KG1 (cell line): ENCODE results near the gene NPTX1.
"Not testable (repeated sequence)": the region's sequence is repeated elsewhere in the genome, so short reads cannot be mapped to it uniquely, and the experiment has no call there.

Experiments used
- DNase-seq: peaks from one replicate; lab custom pipeline; 2025; lab: John Stamatoyannopoulos, UW

The NPTX1 gene, protein sequence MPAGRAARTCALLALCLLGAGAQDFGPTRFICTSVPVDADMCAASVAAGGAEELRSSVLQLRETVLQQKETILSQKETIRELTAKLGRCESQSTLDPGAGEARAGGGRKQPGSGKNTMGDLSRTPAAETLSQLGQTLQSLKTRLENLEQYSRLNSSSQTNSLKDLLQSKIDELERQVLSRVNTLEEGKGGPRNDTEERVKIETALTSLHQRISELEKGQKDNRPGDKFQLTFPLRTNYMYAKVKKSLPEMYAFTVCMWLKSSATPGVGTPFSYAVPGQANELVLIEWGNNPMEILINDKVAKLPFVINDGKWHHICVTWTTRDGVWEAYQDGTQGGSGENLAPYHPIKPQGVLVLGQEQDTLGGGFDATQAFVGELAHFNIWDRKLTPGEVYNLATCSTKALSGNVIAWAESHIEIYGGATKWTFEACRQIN

GRCh38 chr17:80475910-80476876, at the start of gene NPTX1:
Gene NPTX1 (minus strand): TSS chr17:80476607. CDS start chr17:80476446, 161 bp downstream.
- DNase-seq = peak; percentile 23

- no peak for DNase-seq
These were observed 47.7 kb upstream of the NPTX1 start for GRCh38 chr17:80523956-80524712.

- no peak for DNase-seq
These were observed 46.8 kb upstream of the NPTX1 start for GRCh38 chr17:80523054-80523744.

DNA sequence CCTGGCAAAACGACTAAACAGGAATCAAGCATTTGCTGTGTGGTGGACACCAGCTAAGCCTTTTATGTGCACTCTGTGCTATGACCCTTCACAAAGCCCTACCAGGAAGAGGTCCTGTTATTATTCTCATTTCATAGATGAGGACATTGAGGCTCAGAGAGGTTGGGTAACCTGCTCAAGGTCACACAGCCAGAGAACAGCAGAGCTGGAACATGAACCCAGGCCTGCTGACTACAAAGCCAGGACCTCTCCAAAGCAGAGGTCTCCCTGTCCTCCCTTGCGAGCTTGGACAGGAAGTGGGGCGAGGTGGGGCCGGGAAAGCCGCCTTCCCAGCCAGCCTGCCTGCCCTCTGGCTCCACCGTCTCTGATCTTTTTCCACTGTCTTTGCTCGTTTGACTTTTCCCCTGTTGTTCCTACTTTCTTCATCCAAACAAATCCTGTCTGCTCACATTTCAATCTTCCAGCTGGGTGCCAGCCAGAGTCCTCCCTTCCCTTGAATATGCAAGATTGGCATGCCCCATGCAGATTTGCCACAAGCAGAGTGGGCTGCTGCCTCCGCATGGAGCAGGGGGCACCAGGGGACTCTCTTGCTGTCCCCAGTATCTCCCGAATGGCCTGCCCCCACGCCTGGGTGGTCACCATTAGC, 44.5 kb upstream of the NPTX1 start:
- DNase-seq = no peak

DNA sequence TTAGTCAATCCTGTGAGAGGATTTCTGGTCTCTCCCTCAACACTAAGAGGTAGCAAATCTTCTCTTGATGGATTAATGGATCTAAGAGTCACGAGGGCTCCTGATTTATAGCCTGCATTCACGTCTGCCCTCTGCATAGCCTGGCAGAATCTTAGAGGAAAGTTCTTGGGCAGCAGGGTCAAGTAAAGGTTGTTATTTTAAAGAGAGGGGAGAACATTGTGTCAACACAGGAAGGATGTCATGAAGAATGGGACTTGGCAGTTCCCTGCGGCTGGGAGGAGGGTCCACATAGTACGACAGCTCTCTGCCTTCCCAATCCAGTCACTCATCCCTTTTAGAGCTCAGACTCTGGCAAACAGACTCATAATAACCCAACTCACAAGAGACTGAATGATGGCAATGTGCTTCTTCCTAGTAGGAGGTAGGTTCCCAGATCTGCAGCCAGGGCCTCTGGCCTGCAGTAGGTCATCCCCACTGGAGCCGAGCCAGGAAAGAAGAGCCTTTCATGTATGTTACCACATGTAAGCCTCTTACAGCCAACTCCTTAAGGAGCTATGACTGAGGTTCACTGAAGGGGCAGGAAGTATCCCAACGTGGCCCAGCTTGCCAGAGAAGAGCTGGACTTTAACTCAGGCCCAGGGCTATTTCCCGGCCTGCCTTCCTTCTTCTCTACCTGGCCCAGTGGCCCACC, 42.8 kb upstream of the NPTX1 start:
- no peak for DNase-seq

- DNase-seq = no peak
These were observed 42.0 kb upstream of the NPTX1 start for GRCh38 chr17:80518392-80518791.

DNA sequence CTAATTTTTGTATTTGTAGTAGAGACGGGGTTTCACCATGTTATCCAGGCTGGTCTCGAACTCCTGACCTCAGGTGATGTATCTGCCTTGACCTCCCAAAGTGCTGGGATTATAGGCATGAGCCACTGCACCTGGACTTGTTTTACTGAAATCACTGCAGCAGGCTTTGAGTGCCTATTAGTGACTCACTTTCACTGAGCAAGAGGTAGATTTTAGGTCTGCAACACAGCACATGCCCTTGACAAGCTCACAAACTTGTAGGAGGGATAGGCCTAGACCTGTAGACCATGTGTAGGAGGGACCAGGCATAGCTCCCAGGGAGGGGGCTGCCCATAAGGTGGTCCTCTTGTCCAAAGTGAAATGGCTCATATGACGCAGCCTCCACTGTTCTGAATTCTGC, 41.2 kb upstream of the NPTX1 start:
- DNase-seq = no peak

DNA sequence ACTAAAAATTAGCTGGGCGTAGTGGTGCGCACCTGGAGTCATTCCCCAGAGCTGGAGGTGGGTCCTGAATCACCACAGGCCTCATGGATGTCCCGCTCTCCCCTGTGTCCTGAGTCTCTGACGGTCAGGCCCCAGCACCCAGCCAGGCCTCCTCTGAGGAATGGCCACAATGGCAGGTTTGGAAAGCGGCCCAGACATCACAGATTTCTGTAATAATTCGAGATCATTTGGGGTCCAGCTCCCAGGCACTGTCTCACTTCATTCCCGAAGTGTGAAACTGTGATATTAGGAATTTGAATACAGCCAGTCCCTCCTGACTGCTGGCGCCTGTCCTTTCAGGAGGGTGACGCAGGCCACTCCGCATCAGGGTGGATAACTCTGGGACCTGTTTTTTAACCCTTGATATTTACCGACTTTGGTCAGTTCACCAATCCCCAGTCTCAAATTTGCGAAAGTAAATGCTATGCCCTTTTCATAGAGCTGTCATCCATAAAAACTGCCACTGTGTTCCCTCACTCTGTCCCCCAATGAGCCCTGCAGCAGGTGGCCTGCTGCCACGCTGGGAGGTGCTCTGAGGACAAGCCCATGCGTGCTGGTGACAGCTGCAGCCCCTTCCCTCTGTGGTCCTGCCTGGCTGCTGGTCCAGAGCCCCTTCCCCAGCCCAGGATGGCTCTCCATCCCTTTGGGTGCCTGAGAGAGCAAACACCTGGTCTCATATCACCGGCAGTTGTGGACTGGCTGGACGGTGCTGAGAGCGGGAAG, 39.9 kb upstream of the NPTX1 start:
- DNase-seq = no peak

- DNase-seq = no peak
These were observed 37.5 kb upstream of the NPTX1 start for GRCh38 chr17:80513892-80514291.

- no peak for DNase-seq
These were observed 36.8 kb upstream of the NPTX1 start for GRCh38 chr17:80513201-80513600.

DNA sequence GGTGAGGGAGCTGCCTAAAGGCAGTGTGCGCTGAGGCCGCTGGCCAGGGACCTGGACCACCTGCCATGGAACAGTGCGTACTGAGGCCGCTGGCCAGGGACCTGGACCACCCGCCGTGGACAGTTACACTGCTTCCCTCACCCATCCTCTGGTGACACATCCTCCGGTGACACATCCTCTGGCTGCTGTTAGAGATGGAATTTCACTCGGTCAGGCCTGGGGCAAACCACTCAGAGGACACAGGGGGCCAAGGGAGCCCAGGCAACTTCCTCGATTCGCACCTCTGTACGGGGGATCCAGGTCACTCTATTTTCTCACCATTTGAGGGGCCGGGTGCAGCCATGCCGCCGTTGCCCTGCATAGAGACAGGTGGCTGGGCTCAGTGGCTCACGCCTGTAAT, 35.8 kb upstream of the NPTX1 start:
- DNase-seq = no peak

- no peak for DNase-seq
These were observed 35.1 kb upstream of the NPTX1 start for GRCh38 chr17:80511222-80512180.

GRCh38 chr17:80510772-80511171, 34.4 kb upstream of the NPTX1 start:
- DNase-seq = no peak

DNA sequence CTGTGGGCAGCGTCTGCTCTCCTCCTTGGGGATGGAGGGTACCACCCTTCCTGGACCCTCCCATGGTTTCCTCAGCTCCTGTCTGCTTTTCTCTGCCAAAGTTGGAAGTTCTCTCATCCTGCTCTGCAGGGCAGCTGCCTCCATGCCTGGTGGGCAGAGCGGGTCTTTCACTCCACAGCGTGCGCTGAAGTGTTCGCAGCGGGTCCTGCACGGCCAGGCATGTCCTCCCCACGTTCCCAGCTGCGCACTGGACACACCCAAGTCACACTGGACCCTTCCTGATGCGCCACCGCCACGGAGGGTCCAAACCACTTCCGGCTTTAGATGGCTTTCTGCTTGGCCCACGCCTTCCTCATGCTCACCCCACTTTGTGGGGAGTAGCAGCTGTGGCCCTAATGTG, 33.7 kb upstream of the NPTX1 start:
- DNase-seq = no peak

GRCh38 chr17:80509311-80509710, 32.9 kb upstream of the NPTX1 start:
- DNase-seq = no peak

DNA sequence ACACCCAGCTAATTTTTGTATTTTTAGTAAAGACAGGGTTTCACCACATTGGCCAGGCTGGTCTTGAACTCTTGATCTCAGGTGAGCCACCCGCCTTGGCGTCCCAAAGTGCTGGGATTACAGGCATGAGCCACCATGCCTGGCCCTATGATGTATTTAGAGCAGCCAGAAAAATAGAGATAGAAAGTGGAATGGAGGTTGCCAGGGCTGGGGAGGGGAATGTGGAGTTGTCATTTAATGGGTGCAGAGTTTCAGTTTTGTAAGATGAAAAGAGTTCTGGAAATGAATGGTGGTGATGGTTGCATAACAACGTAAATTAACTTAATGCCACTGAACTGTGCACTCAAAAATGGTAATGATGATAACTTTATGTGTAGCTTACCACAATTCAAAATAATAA, 31.6 kb upstream of the NPTX1 start:
- DNase-seq = no peak

DNA sequence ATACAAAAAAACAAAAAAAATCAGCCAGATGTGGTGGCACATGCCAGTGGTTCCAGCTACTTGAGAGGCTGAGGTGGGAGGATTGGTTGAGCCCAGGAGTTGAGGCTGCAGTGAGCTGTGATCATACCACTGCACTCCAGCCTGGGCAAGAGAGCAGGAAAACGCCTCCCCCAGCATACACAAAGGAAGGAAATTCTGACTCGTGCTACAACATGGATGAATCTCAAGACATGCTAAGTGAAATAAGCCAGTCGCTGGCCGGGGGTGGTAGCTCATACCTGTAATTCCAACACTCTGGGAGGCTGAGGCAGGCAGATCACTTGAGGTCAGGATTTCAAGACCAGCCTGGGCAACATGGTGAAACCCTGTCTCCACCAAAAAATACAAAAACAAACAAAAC, 30.8 kb upstream of the NPTX1 start:
- DNase-seq = not testable (repeated sequence)

DNA sequence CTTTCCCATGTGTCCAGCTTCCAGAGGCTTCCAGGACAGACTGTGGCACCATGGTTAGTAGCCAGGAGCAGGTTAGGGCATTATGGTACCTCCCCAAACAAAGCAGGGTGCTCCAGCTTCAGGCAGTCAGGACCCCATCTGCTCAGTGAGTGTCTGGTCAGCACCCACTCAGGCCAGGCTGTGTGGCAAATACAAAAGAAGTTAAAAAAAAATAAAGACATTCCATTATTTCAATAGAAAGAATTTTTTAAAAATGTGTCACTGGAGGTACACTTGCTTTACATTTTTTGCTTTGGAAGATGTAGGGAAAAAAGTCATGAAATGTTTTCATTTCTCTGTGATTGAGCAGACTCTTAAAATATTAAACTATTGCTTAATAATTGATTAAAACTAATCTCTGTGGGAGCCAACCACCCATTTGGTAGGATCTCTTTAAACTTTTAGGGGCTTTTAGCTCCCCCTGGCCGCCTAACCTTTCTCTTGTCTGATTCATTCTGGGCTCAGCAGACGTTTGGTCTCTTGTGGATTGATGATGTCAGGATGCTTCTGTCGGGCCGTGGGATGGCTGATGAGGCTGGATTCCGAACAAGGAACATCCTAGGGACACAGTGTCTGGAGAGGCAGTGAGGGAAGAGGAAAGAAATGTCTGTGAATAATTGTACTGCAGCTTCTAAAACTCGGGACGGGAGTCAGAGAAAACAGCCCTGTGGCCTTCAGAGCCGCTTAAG, 28.4 kb upstream of the NPTX1 start:
- DNase-seq = no peak
